Stimulated activated CD4-positive, alpha-beta T cell treated with anti-CD3 and anti-CD28 coated beads, Interleukin-12 subunit alpha, Interleukin-12 subunit beta, amount 100 ng/mL, for 24 hours (primary cell): ENCODE data around the gene TMEM141.

Experiments used
- DNase-seq, 2 experiments: peaks; one replicate each; pipeline ENCODE4 v3.0.0-alpha.2; 2020; ENCODE audit warnings: low read depth in 2 of 2

Gene TMEM141

DNA sequence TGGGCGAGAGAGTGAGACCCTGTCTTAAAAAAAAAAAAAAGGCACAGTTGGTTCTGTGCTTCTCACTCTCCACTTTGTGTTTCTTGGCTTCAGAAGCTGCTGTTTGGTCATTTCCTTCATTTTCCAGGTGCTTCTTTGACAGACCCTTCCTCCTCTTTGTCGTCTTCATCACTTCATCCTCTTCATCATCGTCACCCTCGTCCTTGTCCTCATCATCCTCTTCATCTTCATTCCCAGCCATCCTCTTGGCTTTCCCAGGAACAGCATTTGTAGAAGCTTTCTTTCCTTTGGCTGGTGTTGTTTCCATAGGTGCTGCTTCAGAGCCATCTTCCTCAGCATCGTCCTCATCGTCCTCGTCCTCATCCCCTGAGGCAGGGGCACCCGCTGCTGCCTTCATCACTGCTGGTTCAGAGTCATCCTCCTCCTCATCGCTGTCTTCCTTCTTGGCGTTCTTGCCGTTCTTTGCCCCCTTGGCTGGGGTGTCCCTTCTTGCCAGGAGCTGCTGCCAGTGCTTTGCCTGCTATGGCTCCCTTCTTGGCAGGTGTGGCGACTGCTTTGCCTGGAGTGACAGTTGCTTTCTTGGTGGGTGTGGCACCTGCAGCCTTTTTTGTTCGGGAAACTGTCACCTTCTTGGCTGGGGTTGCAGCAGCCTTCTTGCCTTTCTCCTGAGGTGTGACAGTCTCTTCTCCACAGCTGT is 23.7 kb downstream of the TMEM141 start:
- DNase-seq: no peak

DNA sequence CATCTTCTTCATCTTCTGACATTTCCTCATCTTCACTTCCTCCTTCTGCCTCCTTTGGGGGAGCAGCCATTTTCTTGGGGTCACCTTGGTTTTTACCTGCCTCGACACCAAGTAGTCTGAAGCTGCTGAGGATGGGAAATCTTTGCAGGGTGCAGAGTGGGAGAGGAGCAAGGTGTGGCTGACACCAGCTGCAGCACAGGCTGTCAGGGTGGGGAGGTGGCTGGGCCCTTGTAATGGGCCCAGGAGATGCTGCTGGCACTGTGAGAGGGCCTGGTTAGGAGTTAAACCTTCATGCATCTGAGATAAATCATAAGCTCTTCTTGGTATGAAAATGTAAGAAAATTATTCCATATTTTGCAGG is 24.3 kb downstream of the TMEM141 start:
- DNase-seq: no peak

DNA sequence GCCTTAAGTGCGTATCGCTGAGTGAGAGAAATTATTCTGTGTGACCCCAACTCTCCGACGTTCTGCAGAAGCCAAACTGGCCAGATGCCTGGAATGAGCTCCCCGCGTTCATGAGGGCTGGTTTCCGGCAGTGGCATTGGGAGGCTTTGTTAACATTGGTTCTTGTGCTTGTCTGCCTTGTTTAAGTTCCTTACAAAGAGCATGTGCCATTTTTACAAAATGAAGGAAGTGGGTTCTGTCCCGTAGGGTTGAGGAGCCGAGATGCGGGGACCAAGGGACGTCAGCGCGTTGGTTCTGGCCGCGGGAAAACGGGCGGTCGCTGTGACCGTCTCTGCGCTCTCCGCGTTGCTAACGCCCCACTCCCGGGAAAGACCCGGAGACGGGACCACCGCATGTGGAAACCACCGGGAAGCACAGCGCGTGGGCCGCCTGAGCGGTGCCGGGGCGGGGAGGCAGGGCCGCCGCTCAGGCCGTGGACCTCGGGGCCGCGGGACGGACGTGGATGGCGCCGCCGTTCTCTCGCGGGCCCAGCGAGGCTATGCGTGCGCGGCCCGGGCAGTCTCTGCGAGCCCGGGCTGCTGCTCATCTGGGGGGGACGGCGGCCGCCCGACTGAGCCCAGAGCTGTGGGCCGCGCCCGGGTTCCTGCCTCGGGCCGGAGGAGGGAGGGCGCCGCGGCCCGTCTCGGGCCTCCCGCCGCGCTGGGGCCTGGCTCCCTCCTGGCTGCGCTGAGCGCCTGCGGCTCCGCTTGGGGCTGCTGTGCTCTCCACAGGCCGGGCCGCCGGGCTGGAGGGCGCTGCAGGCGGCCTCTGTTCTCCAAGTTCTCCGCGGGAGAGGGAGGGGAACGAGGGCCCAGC is 30.1 kb downstream of the TMEM141 start:
- DNase-seq: no peak

DNA sequence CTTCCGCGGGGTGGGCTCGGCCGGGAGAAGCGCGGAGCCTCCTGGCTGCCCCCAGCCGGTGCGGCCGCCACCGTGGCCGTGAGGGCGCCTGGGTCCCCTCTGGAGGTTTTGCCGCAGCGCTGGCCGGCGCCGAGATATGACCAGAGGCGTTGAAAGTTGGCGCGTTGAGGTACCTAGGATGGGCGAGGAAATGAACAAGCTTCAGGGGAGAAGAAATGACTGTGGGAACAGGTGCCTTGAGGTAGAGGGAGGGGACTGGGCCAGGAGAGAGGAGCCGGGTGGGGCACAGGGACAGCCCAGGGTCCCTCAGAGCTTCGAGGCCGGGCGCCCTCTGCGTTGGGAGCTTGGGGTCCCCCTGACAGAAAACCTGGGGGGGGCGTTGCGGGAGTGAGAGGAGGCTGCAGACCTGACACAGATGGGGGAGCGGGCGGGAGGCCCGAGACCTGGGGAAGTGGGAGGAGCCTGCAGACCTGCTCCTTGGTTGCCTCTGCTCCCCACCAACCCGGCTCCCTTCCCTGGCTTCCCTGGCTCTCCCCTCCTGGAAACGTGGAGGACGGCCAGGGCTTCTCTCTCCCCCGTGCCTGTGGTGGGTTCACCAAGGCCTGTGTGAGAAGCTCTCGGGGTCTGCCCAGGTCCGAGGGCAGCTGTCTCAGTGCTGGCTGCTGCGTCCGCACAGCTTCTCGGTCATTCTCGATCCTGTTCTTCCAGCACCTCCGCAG is 30.8 kb downstream of the TMEM141 start:
- DNase-seq: no peak

DNA sequence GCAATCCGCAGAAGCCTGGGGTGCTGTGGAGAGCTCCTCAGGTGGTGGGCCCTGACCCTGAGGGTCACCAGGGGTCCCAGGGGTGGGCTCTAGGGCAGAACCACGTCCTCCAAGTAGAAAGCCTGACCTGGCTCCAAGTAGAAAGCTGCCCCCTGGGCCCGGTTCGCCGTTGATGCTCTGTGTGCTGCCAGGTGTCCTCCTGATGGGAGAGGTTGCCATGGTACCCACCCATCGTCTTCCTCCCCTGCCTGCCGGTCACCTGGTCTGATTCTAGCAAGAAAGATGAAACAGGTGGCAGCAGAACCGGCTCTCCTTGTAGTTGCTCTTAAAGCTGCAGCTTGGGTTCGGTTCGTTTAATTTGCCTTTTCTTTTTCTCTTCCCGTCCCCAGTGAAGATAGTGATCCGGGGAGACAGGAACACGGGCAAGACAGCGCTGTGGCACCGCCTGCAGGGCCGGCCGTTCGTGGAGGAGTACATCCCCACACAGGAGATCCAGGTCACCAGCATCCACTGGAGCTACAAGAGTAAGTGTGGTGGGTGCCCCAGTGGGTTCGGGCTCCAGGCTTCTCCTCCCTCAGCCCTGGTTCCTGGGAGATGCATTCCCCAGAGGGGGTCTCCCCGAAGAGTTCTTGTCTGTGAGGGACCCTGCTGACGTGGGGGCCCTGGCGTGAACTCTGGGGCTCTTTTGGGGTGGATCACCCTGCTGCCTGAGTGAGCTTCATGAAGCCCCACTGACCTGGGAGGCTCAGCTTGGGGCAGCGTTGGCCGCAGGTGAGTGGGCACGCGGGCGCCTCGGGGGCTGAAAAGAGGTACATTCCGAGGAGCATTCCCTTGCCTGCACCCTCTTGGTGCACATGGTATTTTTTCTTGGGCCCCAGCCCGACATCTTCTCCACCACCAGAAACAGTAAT is 32.2 kb downstream of the TMEM141 start:
- DNase-seq: no peak

DNA sequence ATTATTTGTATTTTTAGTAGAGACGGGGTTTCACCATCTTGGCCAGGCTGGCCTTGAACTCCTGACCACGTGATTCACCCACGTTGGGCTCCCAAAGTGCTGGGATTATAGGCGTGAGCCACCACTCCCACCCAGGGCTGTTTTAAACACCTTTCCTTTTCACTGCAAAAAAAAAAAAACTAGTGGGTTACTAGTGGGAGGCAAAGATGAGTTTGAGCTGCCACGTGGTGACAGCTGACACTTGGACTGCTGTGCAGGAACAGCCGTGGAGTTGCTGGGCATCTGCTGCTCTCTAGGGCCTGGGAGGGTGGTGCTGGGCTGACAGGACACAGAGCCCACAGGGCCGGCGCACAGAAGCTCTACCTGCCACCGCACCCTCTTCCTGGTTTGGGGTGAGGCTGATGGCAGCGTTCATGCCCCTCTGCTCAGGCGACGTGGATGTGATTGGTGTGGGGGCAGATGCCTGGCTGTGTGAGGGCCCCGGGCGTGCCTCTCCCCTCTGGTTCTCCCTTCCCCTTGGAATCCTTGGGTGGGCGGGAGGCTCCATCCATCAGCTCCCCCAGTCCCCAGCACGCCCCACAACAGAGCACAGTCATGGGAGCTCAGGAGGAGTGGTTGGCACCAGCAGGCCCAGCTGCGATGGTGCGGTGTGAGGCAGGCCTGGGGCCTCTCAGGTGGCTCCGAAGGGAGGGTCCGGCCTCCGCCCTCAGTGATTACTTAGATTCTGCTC is 33.5 kb downstream of the TMEM141 start:
- DNase-seq: no peak

DNA sequence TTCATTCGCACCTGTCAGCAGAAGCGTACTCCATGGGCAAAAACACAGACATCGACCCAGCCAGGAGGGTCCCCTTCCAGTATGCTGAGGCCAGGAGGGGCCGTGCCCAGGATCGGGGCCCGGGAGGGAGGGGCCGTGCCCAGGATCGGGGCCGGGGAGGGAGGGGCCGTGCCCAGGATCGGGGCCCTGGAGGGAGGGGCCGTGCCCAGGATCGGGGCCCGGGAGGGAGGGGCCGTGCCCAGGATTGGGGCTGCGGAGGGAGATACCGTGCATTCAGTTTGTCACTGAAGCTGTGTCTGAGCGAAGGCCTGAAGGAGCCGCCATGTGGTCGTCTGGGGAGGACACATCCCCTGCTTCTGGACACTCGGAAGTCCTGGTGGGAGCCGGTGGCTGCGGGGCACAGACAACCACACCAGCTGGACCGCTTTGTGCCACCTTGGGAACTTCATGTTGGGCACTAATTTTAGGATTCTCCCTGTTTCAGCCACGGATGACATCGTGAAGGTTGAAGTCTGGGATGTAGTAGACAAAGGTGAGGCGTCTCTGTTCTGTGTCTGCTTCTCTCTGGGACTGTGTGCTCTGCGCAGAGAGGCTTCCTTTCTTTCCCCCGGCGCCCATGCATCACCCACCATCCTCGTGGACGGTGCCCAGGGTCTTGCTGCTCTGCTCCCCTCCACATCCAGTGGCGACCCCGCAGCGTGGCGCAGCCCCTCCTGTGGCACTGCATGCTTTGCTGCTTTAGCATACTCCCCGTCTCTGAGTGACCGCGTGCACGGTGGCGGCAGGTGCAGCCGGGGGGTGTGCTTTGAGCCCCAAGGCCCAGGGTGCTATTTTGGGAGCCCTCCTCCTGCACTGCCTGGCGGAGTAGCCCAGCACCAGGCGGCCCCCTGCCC is 34.4 kb downstream of the TMEM141 start:
- DNase-seq: no peak

DNA sequence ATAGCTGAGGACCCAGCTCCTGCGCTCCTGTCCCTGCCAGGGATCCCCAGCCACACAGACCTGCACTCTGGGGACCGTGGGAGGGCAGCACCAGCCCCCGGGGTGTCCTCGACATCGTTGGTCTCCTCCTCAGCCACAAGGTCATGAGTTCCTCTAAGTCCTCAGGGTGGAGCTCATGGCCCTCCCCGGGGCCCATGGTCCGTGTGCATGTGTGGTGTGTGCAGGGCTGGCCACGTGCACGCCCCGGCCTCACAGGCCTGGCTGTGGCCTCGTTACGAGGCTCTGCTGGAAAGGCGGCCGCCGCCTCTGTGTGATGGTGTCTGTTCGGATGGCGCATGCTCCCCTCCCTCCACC is 35.0 kb downstream of the TMEM141 start:
- DNase-seq: no peak

DNA sequence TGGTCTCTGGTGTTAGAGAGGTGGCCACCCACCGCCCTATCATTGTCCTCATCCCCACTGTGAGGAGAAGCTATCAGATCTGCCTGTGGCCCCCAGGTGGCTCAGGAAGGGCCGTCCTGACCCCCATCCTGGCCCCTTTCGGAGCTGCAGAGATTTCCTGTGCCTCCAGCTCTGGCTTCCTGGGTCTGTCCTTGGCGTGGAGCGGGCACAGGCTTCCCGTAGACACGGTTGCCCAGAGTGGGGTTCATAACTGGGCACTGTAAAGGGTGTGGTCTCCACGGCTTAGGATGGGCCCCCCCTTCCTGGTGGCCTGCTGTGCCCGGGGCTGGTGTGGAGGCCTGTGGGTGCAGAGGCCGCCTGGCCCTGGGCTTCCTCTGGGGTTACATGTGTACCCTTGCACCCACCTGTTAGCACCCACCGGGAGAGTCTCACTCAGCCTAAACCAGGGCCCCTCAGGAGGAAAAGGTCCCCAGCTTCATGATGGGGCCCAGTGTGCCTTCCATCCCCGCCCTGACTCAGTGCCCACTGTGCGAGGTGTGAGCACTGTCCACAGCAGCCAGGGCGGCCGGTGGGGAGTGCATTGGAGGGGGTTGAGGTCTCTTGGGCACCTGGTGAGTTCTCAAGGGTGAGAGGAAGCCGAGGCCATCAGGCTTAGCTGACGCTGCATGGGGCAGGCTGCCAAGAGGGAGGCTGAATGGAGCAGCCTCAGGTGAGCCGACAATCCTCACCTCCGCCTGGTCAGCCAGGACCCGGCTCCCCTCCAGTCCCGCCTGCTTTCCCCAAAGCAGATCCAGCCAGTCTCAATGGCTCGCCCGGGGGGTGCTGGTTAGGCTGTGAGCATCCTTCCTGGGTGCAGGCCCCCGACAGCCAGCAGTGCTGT is 35.8 kb downstream of the TMEM141 start:
- DNase-seq: no peak

DNA sequence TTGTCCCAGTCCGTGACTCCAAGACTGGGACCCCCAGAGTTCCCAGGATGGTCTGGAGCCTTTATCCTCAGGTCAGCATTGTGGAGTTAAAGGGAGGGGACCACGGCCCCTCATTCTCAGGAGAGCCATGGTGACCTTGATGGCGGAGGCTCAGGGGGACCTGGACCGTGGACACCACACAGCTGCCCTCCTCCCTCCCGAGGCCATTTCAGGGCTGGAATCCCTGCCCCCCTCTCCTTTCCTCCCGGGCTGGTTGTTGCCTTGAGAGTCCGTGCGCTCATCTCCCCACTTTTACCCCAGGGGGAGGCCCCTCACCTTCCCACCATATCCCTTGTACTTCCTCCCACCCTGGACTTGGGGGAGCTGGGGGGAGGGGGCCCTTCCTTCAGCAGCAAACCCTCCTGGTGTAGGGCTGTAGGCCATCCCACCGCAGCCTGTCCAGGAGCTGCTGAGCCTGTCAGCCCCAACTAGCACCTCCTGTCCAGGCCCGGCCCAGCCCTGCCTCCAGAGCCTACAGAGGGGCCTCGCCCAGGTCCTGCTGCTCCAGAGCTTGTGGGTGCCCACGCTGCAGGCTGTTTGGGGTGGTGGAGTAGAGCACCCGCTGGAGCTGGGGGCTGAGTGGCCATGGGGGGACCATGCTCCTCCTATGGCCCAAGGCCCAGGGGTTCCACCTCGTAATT is 36.8 kb downstream of the TMEM141 start:
- no peak for DNase-seq

DNA sequence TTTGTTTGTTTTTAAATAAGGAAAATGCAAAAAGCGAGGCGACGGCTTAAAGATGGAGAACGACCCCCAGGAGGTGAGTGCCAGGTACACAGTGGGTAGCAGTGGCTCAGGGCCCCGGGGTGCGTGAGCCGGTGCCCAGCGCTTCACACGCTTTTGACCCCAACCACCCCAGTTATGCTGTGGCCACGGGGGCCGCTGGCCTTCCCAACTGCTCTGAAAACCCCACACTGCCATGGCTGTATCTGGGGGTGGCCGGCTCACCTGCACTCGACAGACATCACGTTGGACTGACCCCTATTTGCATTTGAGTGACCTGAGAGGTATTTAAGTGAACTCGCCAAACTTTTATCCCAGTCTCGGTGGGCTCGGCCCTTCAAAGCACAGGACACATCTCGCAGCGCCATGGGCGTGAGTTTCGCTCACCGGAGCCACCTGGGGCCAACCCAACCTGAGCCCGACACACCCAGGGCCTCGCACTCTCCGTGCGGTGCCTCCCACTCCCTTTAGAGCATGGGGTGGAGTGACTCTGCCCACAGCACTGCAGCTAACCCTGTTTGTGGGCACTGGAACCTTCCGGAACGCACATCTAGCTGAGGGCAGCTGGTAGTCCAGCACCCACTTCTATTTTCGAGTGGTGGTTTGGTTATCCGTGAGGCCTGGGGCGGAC is 37.5 kb downstream of the TMEM141 start:
- DNase-seq: no peak

DNA sequence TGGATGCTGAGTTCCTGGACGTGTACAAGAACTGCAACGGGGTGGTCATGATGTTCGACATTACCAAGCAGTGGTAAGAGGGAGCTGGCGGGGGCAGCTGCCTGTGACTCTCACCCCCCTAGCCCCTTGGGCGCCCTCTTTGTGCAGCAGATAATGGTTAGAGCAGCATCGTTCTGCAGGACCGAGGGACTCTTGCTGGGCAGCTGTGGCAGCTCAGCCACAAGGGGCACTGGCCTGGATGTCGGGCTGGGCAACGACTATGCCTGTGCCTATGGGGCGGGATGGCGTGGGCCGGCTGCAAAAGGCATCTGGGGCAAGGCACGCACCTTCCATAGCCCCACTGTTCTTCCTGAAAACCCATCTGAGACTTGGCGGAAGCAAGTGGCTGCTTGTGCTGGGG is 38.3 kb downstream of the TMEM141 start:
- no peak for DNase-seq

DNA sequence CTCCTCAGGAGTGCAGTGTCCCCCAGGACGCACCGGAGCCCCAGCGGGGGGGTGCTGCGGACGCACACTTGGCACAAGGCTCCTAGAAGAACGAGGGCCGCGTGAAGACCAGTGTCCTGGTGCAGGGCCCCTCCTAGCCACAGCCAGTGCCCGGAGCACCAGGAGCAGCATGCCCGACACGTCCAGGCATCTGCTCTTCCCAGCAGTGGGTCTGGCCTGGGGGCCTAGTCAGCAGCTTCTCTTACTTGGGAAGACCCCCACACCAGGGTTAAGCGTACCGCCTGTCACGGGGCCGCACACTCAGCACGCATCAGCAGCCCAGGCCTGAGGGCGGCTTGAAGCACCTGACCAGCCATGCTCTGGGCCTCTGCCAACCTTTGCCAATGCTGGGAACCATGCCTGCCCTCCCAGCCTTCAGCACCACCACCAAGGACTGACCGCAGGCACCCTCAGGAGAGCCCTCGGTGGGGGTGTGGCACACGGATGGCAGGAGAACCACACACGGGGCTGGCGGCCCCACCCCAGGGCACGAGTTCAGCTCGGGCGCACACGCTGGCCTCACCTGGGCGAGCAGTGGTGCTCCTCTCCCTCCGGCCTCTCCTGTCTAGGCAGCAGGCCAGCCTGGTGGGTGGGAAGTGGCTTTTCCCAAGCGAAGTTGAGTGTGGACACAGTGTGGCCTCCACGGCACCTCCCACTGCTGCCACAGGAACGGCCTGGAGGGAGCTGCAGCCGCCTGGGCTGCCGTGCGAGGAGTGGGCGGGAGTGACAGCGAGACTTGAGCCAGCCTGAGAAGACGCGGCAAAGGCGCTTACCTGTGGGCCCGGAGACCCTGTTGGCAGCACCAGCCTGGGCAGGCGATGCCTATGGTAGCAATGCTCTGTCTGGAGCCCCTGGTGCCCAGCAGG is 39.1 kb downstream of the TMEM141 start:
- no peak for DNase-seq

DNA sequence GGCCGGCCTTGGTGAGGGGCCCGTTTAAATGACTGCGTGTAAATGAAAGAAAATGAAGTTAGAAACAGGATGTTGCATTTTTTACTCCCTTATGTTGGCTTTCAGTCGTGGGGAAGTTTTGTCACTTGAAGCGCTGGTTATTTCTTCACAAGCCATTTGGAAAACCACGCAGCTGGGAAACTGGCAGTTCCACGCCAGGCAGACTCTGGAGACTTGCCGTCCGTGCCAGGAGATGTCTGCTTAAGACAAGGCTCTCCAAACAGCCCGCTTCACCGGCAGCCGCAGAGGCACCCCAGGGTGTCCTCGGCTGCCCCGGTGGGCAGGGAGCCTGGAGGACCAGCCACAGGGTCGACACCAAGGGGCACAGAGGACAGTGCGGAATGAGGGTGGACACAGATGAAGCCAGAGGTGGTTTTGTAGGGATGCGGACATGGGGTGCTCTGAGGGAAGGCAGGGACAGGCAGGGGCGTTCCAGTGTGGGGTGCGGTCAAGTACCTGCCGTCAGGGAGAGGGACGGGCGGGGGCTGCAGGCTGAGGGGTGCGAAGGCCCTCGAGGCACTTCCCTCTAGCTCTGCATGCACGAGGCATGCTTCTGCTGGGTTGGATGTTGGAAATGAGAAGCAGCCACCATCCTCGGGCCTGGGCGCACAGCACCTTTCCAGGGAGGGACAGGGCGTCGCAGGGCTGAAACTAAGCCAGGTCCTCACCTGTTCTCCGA is 40.0 kb downstream of the TMEM141 start:
- no peak for DNase-seq

DNA sequence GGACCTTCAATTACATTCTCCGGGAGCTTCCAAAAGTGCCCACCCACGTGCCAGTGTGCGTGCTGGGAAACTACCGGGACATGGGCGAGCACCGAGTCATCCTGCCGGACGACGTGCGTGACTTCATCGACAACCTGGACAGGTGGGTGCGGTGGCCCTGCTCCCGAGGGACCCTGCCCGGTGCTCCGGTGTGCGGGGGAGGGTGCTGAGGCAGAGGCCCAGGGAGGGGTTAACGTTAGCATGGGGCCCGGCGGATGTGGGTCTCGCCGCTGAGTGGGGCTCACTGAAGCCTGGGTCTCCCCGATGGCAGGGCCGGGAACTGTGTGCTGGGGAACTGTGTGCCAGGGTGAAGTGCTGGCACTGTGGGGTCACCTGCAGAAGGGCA is 40.6 kb downstream of the TMEM141 start:
- no peak for DNase-seq

DNA sequence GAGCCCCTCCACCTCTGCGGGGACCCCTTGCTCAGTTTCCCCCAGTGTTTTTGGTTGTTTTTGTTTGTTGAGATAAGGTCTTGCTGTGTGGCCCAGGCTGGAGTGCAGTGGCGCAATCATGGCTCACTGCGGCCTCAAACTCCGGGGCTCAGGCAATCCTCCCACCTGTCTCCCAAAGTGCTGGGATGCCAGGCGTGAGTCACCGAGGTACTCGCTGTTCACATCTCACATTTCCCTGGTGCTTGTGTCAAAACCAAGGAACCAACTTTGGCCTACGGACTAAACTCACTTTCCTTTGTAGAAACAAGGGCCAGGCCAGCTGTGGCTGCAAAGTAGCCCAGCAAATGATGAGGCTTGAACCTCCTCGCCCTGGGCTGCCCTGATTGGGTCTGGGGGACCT is 41.4 kb downstream of the TMEM141 start:
- no peak for DNase-seq
